Hematopoietic multipotent progenitor cell (in vitro differentiated cells): Measurements from ENCODE around the gene LINGO3. TPM values are rescaled to one million over a fixed set of nuclear protein-coding genes. Genes with fewer than 3 reads are reported as not detected.
"Not testable (repeated sequence)": the region's sequence is repeated elsewhere in the genome, so short reads cannot be mapped to it uniquely, and the experiment has no call there.

ENCODE experiments used
- DNase-seq, 3 donors: peaks; one replicate each; pipeline ENCODE4 v3.0.0-alpha.2; 2011 to 2015; ENCODE audit warnings: low read depth in 2 of 3, low spot score in 2 of 3
- total RNA-seq: library from RNA; depleted of rRNA; stranded (reverse); fragments of >200 nt; gene quantifications from one replicate; pipeline ENCODE4 v1.2.3, GENCODE V29; 2012

LINGO3 gene, protein sequence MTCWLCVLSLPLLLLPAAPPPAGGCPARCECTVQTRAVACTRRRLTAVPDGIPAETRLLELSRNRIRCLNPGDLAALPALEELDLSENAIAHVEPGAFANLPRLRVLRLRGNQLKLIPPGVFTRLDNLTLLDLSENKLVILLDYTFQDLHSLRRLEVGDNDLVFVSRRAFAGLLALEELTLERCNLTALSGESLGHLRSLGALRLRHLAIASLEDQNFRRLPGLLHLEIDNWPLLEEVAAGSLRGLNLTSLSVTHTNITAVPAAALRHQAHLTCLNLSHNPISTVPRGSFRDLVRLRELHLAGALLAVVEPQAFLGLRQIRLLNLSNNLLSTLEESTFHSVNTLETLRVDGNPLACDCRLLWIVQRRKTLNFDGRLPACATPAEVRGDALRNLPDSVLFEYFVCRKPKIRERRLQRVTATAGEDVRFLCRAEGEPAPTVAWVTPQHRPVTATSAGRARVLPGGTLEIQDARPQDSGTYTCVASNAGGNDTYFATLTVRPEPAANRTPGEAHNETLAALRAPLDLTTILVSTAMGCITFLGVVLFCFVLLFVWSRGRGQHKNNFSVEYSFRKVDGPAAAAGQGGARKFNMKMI
- 2.7 TPM for total RNA-seq

DNA sequence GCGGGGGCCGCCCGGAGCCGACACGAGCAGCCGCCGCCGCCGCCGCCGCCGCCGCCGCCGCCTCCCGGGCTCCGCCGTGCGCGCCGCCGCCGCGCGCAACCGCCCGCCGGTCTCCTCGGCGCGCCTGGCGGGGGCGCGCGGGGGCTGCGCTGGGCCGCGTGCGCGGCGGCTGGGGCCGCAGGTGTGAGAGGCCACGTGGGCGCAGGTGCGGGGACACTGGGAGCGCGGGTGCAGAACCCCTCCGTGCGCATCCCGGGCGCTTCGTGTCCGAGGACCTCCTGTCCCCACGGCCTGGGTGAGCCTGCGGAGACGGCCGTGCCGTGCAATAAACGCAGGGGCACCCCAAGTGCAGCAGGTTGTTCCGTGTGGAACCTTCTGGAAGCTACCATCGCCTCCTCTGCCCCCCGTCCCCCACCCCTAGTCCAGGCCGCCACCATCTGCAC, at the start of gene LINGO3:
Gene LINGO3 (minus strand): TSS at position 41 of the 443 bp plus-strand sequence. CDS start 16,378 bp downstream, outside the sequence.
- no peak for DNase-seq

- no peak for DNase-seq
These were observed 48.2 kb upstream of the LINGO3 start for GRCh38 chr19:2356036-2356646.

DNA sequence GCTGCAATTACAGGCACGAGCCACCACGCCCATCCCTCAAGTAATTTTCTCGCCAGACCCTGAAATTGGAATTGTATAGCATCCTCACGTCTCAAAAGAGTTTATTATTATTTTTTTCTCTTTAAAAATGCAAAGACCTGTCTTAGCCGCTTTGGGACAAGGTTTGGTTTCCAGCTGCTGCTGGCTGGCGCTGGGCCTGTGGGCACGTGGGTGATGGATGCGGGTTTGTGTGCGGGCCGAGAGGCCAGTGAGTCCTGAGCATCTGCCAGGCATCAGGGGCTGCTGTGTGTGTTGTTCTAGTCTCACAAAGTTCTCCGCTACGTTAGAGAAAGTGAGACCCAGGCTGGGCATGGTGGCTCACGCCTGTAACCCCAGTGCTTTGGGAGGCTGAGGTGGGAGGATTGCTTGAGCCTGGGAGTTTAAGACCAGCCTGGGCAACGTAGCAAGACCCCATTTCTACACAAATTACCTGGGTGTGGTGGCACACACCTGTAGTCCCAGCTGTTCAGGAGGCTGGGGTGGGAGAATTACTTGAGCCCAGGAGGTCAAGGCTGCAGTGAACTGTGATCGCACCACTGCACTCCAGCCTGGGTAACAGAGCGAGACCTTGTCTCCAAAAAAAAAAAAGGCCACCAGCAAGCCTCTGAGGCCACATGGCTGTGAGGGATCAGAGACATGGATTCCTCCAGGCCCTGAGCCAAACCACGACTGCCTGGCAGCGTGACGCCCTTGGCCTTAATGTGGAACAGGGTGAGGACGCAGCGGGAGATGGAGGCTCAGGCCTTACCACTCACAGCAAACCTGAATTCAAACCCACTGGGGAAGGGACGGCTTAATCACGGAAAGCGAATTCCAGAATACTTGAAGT, 47.4 kb upstream of the LINGO3 start:
- no peak for DNase-seq

DNA sequence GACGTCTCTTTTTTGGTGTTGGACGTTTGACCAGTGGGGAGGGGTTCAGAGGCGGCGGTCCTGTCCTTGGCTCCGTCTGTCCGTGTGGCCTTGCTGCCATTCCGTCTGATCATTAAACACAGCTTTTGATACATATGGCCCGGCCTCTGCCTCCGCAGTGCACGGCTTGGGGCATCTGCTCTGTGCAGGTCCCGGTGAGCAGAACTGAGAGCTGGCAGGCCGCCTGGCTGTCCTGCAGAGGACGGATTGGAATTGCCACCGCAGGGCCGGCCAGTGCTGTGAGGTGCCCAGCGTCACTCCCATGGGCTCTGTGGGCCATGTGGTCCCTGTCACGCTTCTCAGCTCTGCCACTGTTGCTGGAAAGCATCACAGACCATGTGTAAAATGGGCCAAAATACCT, 46.7 kb upstream of the LINGO3 start:
- DNase-seq = no peak

- no peak for DNase-seq
These were observed 46.1 kb upstream of the LINGO3 start for GRCh38 chr19:2353887-2354592.

DNA sequence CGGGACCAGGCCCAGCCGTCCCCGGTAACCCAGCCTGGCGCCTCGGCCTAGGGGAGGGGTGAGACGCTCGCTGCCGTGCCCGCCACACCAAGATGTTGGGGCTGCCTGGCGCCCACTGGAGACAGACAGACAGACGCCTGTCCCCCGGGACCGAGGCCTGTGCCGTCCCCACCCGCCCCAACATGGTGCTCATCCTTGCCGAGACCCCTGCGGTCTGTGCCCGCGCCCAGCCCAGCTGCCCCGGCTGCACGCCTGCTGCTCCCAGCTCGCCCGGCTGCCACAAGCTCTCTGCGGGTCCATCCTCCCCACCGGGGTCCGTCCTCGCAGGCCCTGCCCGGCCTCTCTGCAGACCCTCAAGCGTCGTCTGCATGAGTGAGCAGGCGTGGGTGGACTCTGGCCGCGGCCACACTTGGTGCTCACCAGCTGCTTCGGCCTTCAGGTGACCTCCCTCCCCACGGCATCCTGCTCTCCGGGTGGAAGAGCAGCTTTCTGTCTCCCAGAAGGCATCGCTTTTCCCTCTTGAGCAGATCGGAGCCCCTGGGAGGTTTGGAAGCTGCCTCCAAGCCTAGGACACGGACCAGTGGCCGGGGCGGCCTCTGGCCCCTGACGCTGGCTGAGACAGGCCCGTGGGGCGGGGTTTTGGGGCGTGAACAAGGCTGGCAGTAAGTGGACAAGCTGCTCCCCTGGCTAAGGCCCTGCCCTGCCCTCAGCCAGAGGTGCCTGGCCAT, 45.4 kb upstream of the LINGO3 start:
- no peak for DNase-seq

DNA sequence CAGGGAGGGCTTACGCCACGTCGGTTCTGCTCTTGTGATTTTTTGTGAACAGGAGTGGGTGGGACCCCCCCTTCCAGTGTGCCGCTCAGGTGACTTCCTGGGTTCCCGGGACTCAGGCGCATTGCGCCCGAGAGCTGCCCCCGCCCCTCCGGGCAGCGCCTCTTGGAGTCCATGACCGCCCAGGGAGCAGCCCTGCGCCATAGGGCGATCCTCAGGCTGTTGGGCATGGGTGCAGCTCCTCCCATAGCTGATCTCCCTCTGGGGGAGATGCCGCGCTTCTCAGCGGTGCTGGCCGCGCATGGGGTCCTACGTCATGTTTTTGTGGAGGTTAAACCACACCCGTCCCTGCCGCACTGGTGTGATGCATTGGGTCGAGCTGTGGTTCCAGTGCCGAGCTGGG, 44.2 kb upstream of the LINGO3 start:
- DNase-seq = no peak

- DNase-seq = no peak
These were observed 43.6 kb upstream of the LINGO3 start for GRCh38 chr19:2351591-2351990.

GRCh38 chr19:2350656-2351055, 42.7 kb upstream of the LINGO3 start:
- no peak for DNase-seq

DNA sequence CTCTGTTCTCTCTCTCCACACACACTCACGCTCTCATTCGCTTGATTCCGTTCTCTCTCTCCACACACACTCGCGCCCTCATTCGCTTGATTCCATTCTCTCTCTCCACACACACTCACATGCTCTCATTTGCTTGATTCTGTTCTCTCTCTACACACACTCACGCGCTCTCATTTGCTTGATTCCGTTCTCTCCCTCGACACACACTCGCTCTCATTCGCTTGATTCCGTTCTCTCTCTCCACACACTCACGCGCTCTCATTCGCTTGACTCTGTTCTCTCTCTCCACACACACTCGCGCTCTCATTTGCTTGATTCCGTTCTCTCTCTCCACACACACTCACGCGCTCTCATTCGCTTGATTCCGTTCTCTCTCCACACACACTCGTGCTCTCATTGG, 41.9 kb upstream of the LINGO3 start:
- DNase-seq = not testable (repeated sequence)

DNA sequence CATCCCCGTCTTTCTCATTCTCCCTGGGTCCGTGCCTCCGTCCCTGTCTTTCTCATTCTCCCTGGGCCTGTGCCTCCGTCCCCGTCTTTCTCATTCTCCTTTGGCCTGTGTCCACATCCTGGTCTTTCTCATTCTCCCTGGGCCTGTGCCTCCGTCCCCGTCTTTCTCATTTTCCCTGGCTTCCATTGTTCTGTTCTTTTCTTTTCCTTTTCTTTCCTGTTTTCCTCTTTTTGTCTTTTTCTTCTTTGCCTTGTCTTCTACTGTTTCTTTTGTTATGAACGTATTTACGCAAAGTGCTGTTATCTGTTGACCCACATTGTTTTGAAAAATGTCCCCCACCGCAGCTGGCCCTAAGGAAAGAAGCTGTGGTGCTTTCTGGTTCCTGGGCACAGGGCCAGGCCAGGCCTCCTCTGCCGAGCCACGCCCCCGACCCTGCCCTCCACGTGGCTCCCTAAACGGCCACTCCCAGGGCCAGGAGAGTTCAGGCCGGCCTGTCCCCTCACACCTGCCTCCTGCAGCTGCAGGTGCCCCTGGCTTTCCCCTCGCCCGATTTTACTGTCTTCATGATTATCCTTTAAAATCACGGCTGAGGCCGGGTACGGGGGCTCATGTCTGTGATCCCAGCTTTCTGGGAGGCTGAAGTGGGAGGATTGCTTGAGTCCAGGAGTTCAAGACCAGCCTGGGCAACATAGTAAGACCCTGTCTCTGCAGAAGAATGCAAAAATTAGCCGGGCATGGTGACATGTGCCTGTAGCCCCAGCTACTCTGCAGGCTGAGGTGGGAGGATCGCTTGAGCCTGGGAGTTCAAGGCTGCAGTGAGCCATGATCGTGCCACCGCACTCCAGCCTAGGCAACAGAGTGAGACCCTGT, 38.1 kb upstream of the LINGO3 start:
- DNase-seq = peak in 1 of 3 donors; percentile 84

- DNase-seq = no peak
These were observed 37.1 kb upstream of the LINGO3 start for GRCh38 chr19:2345076-2345475.

GRCh38 chr19:2344381-2344870, 36.5 kb upstream of the LINGO3 start:
- DNase-seq = no peak

DNA sequence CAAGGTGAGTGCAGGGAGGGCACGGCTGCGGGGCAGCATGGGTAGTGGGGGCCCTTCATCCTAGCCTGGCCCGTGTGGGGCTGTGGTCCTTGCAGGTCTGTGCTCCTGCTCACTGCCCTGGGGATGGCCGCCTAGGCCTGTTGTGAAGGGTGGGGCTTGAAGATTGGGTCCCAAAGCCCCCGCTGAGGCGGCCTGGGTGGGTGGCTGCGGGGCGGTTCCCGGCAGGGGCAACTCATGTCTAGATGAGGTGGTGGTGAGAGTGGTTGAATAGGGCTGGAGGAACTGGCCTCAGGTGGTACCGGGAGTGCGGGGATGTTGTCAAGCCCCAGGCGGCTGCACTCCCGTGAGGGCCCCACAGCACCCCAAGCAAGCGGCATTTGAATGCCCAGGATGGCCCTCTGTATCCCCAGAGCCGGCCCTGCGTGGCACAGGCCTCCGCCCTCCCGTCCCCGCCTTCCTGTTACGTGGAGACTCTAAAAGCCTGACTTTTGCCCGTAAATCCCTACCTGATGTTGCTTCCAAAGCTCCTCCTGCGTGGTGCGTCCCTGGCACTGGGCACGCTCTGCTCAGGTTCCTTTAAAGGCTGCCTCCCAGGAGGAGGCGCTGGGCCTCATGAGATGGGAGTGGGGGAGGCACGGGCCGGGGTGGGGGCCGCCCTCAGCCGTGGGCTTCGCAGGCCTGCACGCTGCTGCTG, 35.5 kb upstream of the LINGO3 start:
- no peak for DNase-seq

GRCh38 chr19:2342656-2343288, 34.8 kb upstream of the LINGO3 start:
- no peak for DNase-seq

GRCh38 chr19:2341982-2342381, 34.0 kb upstream of the LINGO3 start:
- no peak for DNase-seq

DNA sequence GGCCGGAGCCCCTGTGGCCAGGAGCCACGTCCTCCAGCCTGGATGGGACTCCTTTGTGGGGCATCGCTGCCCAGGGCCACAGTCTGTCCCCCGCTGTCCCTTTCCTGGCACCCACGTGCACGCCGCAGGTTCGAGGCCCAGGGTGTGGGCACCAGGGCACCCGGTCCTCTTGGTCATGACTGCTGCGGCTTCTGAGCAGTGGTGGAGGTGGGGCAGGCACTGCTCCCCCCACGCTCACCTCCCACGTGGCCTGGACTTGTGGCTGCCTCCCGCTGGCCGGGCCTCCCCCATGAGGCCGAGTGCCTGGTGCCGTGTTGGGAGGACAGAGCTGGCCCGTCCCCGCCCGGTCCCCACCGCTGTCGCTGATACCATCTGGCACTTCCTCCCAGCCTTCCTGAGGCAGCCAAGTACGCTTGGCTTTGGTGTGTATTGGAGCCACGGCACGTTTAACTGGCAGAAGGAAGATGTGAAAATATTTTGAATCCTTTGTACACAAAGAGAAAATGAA, 33.3 kb upstream of the LINGO3 start:
- peak in 1 of 3 donors; percentile 86 for DNase-seq
